Measurements from ENCODE around the gene AMBRA1. TPM values are rescaled to one million over a fixed set of nuclear protein-coding genes. Genes with fewer than 3 reads are reported as not detected.

AMBRA1 gene
- total and polyA plus RNA-seq, 2 of the 8 experiments (the other 6 are each of a cell fraction or from before 2014, with no cell fraction given) = 14.2 to 37.4 TPM

DNA sequence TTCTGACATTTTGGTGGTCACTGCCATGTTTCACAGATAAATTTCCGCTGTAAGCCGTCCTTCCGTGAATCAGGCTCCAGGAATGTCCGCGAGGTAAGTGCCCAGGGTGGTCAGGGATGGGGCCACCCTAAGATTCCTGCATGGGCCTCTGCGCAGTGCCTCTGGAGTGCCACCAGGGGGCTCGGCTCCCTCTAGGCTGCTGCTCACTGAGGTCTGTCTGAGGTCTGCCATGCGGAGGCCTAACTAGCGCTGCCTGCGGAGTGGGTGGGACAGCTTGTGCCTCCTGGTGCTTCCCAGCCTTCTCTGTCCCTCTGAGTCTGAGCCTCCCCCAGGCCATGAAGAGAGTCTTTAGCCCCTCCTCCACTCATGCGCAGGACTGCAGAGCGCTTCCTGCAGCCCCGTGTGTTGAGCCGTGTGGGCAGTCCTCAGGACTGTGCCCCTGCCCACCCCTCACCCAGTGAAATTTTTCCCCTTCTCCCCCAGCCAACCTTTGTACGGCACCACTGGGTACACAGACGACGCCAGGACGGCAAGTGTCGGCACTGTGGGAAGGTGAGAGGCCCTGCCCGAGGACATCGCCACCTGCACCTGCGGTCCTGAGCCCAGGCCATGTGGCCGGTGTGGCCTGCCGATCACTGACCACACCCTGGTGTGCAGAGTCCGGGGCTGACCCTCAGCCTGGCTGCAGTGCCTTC is 224.2 kb downstream of the AMBRA1 start:
- Histone ChIP-seq H3K79me1 (ENCODE audit: low read depth, low read length) (peaks cover 2% of the 10 kb centered on the region), H3K79me2 (ENCODE audit: control insufficient read depth in 1 of 2, insufficient read depth in 2 of 2, low read length in 2 of 2) (peaks cover 0 to 10% of the 10 kb centered on the region in 2 experiments; a peak in 1 of 4 replicates), H3K23me2 (ENCODE audit: low read depth, low read length) (no peaks in the 10 kb centered on the region), H3K56ac (replicated peaks; ENCODE audit: insufficient read length, low read depth, low read length) (no peak overlapping the region), H2BK12ac (ENCODE audit: low read depth, low read length) (0 out of 2 replicates have a peak overlapping the region, but pooled peaks have one; percentile 76), H3K4me2 (ENCODE audit: insufficient read depth in 1 of 2, low read depth in 2 of 2, low read length in 2 of 2) (no peak overlapping the region), H3K4me1 (replicated peaks in 1 of 4; ENCODE audit: control insufficient read depth in 3 of 4, insufficient read depth in 4 of 4, low read length in 3 of 4) (peaks cover 0 to 13% (median 4%) of the 10 kb centered on the region in 4 experiments; a peak in 5 of 7 replicates), H2BK15ac (ENCODE audit: low read length) (peak overlapping the region; percentile 54; the same call in 1 of the 2 replicates), H3K9me3 (ENCODE audit: insufficient read depth in 2 of 2, low read depth in 1 of 2, low read length in 1 of 2) (no peaks in the 10 kb centered on the region), H3K27ac (ENCODE audit: low read depth, low read length) (0 out of 2 replicates have a peak overlapping the region, but pooled peaks have one; percentile 1), H3K14ac (ENCODE audit: insufficient read length) (no peak overlapping the region), H4K91ac (replicated peaks; ENCODE audit: insufficient read length, low read length) (no peak overlapping the region), H3K4ac (replicated peaks; ENCODE audit: insufficient read length, low read depth, low read length) (no peak overlapping the region), H3K4me3 (ENCODE audit: extremely low read depth in 1 of 4, insufficient read depth in 2 of 4, low read depth in 3 of 4, low read length in 4 of 4) (no peak overlapping the region), H2AFZ (ENCODE audit: low read length) (no peak overlapping the region), H2AK5ac (ENCODE audit: low read depth, low read length) (no peak overlapping the region), H3K18ac (ENCODE audit: extremely low read depth, low read length) (0 out of 2 replicates have a peak overlapping the region, but pooled peaks have one; percentile 22), H4K5ac (ENCODE audit: insufficient read length, low read depth, low read length) (no peak overlapping the region), H3K36me3 (ENCODE audit: control insufficient read depth in 2 of 4, insufficient read depth in 4 of 4, low read length in 3 of 4) (peaks cover 2 to 23% (median 7%) of the 10 kb centered on the region in 4 experiments; a peak in 6 of 8 replicates), H2BK20ac (ENCODE audit: low read length) (no peak overlapping the region), H4K8ac (ENCODE audit: extremely low read depth, insufficient read depth, low read length) (no peak overlapping the region; the same call in 1 of the 2 replicates), H3K23ac (ENCODE audit: insufficient read length) (no peak overlapping the region), H2BK120ac (replicated peaks; ENCODE audit: low read depth, low read length) (no peak overlapping the region), H3K9ac (replicated peaks in 1 of 4; ENCODE audit: extremely low read depth in 1 of 4, low read depth in 3 of 4, low read length in 3 of 4) (no peak overlapping the region), H2BK5ac (ENCODE audit: low read depth, low read length) (0 out of 2 replicates have a peak overlapping the region, but pooled peaks have one; percentile 73), H4K20me1 (replicated peaks in 1 of 2; ENCODE audit: control insufficient read depth in 1 of 2, insufficient read depth in 2 of 2, low read length in 2 of 2) (peaks cover 1 to 20% of the 10 kb centered on the region in 2 experiments), H3K27me3 (replicated peaks in 1 of 4; ENCODE audit: control insufficient read depth in 3 of 4, extremely low read depth in 1 of 4, insufficient read depth in 3 of 4, low read length in 3 of 4) (no peaks in the 10 kb centered on the region)
- CTCF ChIA-PET (ENCODE audit: partially characterized antibody) = interaction anchor here (0.6 to 44.5 kb wide), 10 partner anchors 8 to 509 kb away, joined by 3 to 1004 read pairs (median 3); partner anchors contain the start of gene DGKZ
- FAIRE-seq (peak; percentile 81), DNase-seq (ENCODE audit: low read depth in 1 of 2, low spot score in 2 of 2) (peak in 1 of 2 experiments; percentile 86)
- POLR2A ChIA-PET (ENCODE audit: partially characterized antibody) = interaction anchor here (1.0 to 1.7 kb wide), 4 partner anchors 9 to 41 kb away, joined by 3 to 4 read pairs (median 4); partner anchors contain the start of gene MDK
- WGBS, 2 experiments (ENCODE audit: extremely low coverage in 1 of 2, insufficient coverage in 1 of 2, insufficient read length in 1 of 2, insufficient replicate concordance in 2 of 2, low coverage in 1 of 2, low lambda C conversion rate in 2 of 2, missing lambda C conversion rate in 1 of 2) = 78% methylated on average over 25 of the region's 25 CpGs; no CpG with 5 or more reads in 1 of the 2 experiments
- TF ChIP-seq EP300 (IDR thresholded peaks at IDR 0.05; ENCODE audit: borderline replicate concordance in 1 of 2, low read depth in 2 of 2, low read length in 2 of 2) (no peak), CHD1 (IDR thresholded peaks at IDR 0.05; ENCODE audit: low read depth, low read length) (no peak), RNF2 (IDR thresholded peaks at IDR 0.05; ENCODE audit: borderline replicate concordance, low read depth, low read length, missing control alignments, poor library complexity, severe bottlenecking) (no peak), JUN (IDR thresholded peaks at IDR 0.05; ENCODE audit: low read depth, low read length) (no peak), SRF (IDR thresholded peaks at IDR 0.05; ENCODE audit: low read depth, low read length) (no peak), CREB1 (IDR thresholded peaks at IDR 0.05) (no peak), CBX8 (IDR thresholded peaks at IDR 0.05; ENCODE audit: borderline replicate concordance, low read depth, low read length) (no peak)
- TF ChIP-seq, protein P1, sequence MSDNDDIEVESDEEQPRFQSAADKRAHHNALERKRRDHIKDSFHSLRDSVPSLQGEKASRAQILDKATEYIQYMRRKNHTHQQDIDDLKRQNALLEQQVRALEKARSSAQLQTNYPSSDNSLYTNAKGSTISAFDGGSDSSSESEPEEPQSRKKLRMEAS (IDR thresholded peaks at IDR 0.05) = peak; percentile 60; the same call in 1 of the 2 replicates

Data from H1 (cell line).